GM19328 (cell line): ENCODE results near the gene ASB2.

Source experiments
- ATAC-seq: cut with Tn5 transposase; IDR thresholded peaks from one replicate; pipeline ENCODE4 v1.9.1; 2021; ENCODE audit warnings: mild to moderate bottlenecking, moderate library complexity; ENCODE audit not compliant: unreplicated experiment

ASB2 gene

DNA sequence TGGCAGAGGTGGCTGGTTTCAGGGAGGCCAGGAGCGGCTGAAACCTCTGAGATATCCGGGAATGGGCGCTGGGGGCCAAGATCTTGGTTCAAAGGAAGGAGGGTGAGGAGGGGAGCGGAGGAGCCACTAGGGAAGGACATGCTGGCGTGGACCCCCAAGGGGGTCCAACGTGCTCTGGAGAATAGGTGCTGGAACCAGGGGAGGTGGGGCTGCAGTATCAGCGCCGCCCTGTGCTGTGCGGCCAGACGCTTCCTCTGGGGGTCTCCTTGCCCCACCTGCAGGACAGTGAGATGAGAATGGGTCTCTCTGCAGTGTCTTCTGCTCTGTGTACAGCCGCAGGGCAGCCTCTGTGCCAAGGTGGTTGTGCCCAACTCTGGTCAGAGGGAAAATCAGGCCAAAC lies 46.7 kb downstream of the ASB2 start:
- no peak for ATAC-seq

DNA sequence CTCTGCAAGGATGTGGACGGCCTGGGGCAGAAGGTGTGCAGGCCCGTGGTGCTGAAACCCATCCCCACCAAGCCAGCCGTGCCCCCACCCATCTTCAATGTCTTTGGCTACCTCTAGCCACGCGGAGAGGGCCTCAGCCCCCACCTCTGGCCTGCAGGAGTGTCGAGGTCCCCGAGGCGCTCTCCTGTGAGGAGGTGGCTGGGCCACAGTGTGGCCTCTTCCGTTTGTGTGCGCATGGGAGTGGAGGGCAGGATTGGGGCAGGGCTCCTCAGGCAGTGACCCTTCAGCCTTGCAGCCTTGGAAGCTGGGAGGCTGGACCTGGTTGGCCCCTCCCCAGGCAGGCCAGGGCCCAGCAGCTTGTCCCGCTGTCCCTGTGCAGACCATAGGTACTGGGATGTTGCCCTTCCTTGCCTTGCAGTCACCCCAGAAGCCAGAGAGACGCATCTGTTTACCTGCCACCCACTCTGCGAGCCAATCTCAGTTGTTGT lies 47.3 kb downstream of the ASB2 start:
- ATAC-seq, result no peak

DNA sequence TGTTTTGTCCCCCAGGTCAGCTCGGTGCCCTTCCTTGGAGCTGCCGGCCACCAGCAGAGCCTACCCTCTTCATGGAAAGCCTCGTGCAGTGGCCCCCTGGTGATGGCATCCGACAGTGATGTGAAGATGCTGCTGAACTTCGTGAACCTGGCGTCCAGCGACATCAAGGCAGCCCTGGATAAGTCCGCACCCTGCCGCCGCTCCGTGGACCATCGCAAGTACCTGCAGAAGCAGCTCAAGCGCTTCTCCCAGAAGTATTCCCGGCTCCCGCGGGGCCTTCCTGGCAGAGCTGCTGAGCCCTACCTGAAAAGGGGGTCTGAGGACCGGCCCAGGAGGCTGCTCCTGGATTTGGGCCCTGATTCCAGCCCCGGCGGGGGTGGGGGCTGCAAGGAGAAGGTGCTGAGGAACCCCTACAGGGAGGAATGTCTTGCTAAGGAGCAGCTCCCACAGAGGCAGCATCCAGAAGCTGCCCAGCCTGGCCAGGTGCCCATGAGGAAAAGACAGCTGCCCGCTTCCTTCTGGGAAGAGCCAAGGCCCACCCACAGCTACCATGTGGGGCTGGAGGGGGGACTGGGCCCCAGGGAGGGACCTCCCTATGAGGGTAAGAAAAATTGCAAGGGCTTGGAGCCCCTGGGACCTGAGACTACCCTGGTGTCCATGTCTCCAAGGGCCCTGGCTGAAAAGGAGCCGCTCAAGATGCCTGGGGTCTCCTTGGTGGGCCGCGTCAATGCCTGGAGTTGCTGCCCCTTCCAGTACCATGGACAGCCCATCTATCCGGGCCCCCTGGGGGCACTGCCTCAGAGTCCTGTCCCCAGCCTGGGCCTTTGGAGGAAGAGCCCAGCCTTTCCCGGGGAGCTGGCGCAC lies 48.0 kb downstream of the ASB2 start:
- ATAC-seq, result no peak

DNA sequence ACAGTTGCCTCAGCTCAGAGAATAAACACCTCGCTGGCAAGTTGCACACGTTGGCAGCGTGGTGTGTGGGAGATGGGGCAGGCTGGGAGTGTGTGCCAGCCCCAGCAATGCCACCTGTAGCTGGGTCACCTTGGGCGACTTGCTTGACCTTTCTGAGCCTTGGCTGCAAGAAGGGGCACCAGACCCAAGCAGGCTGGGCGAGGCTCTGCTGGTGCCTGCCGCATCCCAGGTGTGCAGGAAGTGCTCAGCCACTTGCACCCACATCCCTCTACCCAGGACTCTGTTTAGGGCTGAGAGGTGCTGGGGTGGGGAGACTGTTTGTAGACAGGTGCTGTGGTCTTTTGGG lies 48.6 kb downstream of the ASB2 start:
- no peak for ATAC-seq

- no peak for ATAC-seq
These were observed 49.2 kb downstream of the ASB2 start, which contains the start of gene FAM181A for GRCh38 chr14:93926873-93927799. Gene FAM181A, plus strand, starts transcription at chr14:93927344. Its CDS starts 942 bp downstream, at chr14:93928286.

- no peak for ATAC-seq
These were observed 50.0 kb downstream of the ASB2 start for GRCh38 chr14:93926245-93926872.

GRCh38 chr14:93925374-93925895 lies 50.9 kb downstream of the ASB2 start:
- no peak for ATAC-seq

- ATAC-seq, result no peak
These were observed 51.6 kb downstream of the ASB2 start for GRCh38 chr14:93924592-93925355.

- no peak for ATAC-seq
These were observed 52.7 kb downstream of the ASB2 start for GRCh38 chr14:93923626-93924025.

DNA sequence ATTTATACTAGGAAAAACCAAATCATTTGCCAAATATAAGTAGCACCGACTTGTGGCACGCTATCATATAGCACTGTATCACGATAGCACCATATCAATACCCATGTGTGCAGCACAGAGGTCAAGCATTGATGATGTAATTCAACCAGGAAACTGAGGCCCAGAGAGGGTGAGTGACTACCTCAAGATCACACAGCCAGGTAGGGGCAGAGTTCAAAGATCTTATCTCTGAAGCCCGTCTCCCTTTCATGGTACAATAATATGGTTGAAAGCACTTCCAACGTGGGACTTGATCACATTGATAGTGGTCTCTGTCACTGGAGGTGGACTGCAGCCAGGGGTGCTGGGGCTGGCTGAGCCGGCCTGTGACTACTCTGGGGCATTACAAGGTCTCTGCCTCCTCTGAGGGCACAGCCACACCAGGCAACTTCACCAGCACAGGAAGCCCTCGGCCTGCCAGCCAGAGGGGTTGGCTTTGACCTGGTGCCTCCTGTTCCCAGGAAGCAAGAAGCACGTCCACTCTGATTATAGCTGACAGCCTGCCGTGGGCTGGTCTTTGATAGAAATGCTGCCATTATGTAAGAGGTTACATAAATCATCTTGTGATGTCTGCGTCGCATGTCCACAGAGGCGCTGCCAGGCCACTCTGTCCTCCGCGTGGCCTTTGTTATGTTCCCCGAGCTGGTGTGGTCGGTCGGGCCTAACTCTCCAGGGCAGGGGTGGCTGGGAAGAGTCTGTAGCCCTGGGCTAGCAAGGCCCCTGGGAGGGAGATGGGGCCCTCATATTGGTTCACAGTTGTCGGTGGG lies 55.2 kb downstream of the ASB2 start:
- ATAC-seq, result no peak

DNA sequence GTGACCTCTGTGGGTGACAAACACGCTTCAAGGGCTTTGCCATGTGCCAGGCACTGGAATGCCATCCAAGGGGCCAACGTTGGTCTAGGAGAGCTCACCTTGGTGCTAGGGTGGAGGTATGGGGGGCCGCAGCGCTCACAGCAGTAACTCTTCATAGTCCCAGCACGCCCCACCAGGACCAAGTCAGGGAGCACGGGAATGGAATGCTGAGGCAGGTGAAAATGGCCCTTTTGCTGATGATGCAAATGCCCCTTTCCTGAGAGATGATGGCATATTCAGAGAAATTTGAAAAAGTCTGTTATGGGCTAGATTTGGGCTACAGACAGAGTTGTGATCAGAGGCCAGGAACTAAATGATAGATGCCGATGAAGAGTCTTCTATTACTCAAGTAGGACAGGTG lies 59.2 kb downstream of the ASB2 start:
- no peak for ATAC-seq

DNA sequence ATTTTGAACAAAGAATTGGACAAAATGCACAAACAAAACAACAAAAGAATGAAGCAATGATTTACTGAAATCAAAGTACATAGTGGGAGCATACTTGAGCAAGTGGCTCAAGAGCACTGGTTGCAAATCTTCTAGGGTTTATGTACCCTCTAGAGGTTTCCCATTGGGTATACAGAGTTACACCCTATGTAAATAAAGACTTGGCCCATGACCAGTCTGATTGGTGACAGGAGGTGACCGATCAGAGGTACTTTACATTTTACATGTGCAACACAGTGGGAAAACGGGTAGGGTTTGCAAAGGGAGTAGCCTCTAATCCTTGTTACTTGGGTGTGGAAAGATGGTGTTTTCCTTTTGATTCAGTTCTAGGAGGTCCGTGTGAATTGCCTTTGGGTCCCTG lies 59.9 kb downstream of the ASB2 start:
- no peak for ATAC-seq

- no peak for ATAC-seq
These were observed 60.6 kb downstream of the ASB2 start for GRCh38 chr14:93915800-93916199.

DNA sequence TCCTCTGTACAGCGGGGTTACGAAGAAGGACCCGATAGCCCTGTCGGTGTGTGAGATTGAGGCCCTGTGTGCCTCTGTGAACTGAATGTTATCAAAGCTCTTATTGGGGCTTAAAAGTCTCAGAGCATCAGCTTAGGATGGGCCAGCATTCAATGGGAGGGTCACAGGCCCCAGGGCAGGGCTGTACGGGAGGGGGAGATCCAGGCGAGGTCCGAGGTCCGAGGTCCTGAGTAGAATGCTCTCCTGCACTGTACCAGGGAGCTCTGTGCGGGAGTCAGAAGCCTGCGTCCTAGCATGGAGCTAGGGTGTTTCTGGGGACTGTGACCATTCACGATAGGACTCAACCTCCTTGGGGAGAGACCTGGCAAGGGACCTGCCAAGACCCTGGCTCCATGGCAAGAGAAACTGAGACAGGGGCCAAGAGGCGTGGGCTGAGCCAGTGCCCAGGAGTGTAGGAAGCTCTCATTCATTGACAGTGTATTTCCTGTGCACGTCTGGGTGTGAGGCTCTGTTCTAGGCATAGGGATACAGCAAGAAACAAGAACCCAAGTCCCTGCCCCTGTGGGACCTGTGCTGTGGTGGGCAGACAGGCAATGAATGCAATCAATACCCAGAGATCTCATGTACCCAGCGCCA lies 61.2 kb downstream of the ASB2 start:
- ATAC-seq, result no peak

- ATAC-seq, result no peak
These were observed 62.1 kb downstream of the ASB2 start for GRCh38 chr14:93914278-93914677.

GRCh38 chr14:93912782-93913181 lies 63.6 kb downstream of the ASB2 start:
- no peak for ATAC-seq

DNA sequence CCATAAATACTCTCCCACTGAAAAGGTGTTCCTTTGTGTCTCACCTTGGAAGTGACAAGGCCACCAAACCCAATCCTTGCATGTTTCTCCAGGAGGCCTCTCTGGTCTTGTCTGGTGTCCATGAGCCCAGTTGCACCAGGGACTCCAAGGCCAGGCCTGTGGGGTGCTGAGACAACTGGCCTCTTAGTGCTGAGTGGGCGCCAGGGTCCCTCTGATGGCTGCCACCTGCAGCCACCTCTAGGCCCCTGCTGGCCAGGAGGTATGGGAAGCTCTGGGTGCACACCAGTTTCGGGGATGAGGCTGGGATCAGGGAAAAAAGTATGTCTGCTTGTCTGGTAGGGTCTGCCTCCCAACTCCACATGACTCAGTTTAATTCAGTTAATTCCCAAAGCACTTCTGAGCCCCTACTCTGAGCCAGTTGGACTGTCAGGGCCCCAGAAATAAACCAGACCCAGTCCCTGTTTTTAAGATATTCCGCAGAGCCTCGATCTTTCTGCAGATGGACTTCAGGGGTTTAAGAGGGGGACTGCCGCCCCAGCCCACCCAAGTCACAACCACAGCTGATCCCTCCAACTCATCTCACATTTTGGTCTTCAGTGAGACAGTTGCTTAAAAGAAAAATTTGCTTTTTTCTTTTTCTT lies 64.3 kb downstream of the ASB2 start:
- ATAC-seq, result no peak

GRCh38 chr14:93909429-93910128 lies 66.8 kb downstream of the ASB2 start:
- ATAC-seq, result no peak
